ENCODE data around the gene PDE6C. TPM values are rescaled to one million over a fixed set of nuclear protein-coding genes. Genes with fewer than 3 reads are reported as not detected.

PDE6C gene
- total RNA-seq, 6 donors from 2014 or later = not detected

DNA sequence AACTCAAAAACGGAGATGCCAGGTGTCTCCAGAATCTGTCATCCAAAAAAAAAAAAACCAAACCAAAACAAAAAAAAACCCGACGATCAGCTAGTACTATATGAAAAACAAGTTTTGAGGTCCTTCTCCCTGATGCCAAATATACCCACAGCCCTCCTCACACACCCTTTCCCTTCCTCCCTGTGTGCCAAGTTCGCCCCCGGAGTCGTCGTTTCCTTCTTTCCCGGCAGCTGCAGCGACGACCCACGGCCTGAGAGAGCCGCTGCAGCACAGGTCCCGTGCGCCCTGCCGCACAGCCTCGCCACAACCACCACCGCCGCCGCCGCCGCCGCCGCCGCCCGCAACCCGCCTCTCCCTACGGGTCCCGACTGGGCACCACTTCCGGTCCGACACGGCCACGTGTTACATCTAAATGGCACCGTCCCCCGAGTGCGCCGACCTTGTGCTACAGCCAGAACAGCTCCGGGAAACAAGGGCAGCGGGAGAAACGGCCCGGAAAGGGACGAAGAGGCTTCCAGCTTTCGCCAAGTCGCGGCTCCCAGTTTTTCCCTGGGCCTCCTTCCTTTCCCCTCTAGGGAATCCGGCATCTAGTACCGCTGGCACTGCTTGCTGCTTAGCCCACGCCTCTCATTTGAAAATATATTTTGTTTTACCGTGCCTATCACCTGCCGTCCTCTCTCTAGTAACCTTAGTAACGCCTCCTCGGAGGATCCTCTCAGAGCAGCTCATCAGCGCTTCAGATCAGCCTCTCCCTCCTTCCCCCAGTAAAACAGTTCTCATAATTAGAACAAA lies 90.1 kb downstream of the PDE6C start, which contains the start of gene FRA10AC1:
Gene FRA10AC1, minus strand, starts transcription at position 383 of the 792 bp plus-strand sequence. CDS start 2,486 bp downstream, outside the sequence.
- H3K27ac ChIP-seq = peak within 1 kb of the TSS; percentile 81 to 89 (median 86)
- no peaks in the 10 kb centered on the region for H3K9me3 ChIP-seq
- peak within 1 kb of the TSS; percentile 58 to 74 (median 66) for H3K4me3 ChIP-seq
- TF ChIP-seq, protein P1, sequence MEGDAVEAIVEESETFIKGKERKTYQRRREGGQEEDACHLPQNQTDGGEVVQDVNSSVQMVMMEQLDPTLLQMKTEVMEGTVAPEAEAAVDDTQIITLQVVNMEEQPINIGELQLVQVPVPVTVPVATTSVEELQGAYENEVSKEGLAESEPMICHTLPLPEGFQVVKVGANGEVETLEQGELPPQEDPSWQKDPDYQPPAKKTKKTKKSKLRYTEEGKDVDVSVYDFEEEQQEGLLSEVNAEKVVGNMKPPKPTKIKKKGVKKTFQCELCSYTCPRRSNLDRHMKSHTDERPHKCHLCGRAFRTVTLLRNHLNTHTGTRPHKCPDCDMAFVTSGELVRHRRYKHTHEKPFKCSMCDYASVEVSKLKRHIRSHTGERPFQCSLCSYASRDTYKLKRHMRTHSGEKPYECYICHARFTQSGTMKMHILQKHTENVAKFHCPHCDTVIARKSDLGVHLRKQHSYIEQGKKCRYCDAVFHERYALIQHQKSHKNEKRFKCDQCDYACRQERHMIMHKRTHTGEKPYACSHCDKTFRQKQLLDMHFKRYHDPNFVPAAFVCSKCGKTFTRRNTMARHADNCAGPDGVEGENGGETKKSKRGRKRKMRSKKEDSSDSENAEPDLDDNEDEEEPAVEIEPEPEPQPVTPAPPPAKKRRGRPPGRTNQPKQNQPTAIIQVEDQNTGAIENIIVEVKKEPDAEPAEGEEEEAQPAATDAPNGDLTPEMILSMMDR (IDR thresholded peaks at IDR 0.05) = peak; percentile 36 to 89 (median 62)
- peak in 3 of 4 donors; percentile 30 to 72 (median 52) for TF ChIP-seq POLR2A (IDR thresholded peaks at IDR 0.05)
- peak in 1 of 4 donors; percentile 80 for TF ChIP-seq EP300 (IDR thresholded peaks at IDR 0.05)
- peak; percentile 98 for TF ChIP-seq POLR2AphosphoS5 (IDR thresholded peaks at IDR 0.05)
- H3K27me3 ChIP-seq = no peaks in the 10 kb centered on the region
- 0% methylated on average over 21 to 43 of the region's 52 CpGs for WGBS, 2 donors
- peak; percentile 94 to 97 for DNase-seq
- ATAC-seq (ENCODE audit: low FRiP score in 2 of 2) = peak; percentile 98 to 99
- H3K36me3 ChIP-seq = peaks cover 0 to 20% (median 6%) of the 10 kb centered on the region in 4 donors
- H3K4me1 ChIP-seq = peaks cover 10 to 20% (median 15%) of the 10 kb centered on the region in 4 donors

DNA sequence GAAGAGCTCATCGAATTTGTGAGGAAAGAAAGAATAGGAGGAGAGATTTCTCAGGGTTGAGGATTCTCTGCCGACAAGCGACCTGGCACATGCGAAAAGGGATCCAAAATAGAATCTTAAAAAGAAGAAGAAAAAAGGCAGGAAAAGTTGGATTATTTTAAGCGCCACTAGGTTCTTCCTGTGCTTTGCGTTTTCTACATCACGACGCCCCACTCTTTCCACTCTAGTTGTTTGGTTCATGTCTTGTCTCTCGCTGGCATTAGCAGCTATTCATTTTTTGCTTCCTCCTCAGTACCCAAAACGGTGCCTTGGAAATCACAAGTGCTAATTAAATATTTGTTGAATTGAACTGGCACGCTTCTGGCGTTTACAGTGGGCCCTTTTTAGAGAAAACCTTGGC lies 90.7 kb downstream of the PDE6C start:
- no peaks in the 10 kb centered on the region for H3K27me3 ChIP-seq
- H3K9me3 ChIP-seq = no peaks in the 10 kb centered on the region
- DNase-seq (no peak), ATAC-seq (ENCODE audit: low FRiP score in 2 of 2) (peak in 1 of 2 donors; percentile 14)
- 1 to 2% methylated on average over 12 of the region's 12 CpGs for WGBS, 2 donors
- peak overlapping the region; percentile 58 to 74 (median 66) for H3K4me3 ChIP-seq
- TF ChIP-seq EP300 (IDR thresholded peaks at IDR 0.05) (no peak), POLR2A (IDR thresholded peaks at IDR 0.05) (no peak), POLR2AphosphoS5 (IDR thresholded peaks at IDR 0.05) (no peak)
- TF ChIP-seq, protein P1 (IDR thresholded peaks at IDR 0.05) = no peak
- H3K36me3 ChIP-seq = peaks cover 0 to 14% (median 5%) of the 10 kb centered on the region in 4 donors
- H3K4me1 ChIP-seq = peaks cover 10 to 20% (median 15%) of the 10 kb centered on the region in 4 donors
- peak overlapping the region; percentile 81 to 89 (median 86) for H3K27ac ChIP-seq

DNA sequence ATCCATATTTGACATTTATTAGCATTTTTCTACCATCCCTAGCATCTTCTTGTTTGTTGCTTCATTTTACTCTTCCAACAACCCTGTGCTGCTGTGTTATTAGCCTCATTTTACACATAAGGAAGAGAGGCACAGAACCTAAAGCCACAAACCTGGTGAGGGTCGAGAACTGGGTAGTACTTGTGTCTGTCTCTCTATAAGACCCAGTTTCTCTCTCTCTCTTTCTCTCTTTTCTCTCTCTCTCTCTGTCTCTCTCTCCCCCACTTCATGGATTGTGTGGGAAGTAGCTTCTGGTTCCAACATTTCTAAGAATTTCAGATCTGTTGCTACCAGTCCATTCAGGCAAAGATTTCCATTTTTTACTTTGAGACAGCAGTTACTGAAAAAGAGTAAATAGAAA lies 91.5 kb downstream of the PDE6C start:
- no peak for ATAC-seq (ENCODE audit: low FRiP score in 2 of 2)
- no peak for DNase-seq
- Histone ChIP-seq H3K4me3 (peak overlapping the region in 1 of 4 donors; percentile 73), H3K36me3 (peaks cover 0 to 6% (median 4%) of the 10 kb centered on the region in 4 donors), H3K27me3 (no peaks in the 10 kb centered on the region), H3K27ac (no peak overlapping the region), H3K4me1 (peaks cover 10 to 20% (median 15%) of the 10 kb centered on the region in 4 donors), H3K9me3 (no peaks in the 10 kb centered on the region)
- TF ChIP-seq POLR2AphosphoS5 (IDR thresholded peaks at IDR 0.05) (no peak), EP300 (IDR thresholded peaks at IDR 0.05) (no peak)
- TF ChIP-seq, protein P1 (IDR thresholded peaks at IDR 0.05) = no peak
- 68 to 81% methylated on average over 1 of the region's 1 CpG for WGBS, 2 donors

DNA sequence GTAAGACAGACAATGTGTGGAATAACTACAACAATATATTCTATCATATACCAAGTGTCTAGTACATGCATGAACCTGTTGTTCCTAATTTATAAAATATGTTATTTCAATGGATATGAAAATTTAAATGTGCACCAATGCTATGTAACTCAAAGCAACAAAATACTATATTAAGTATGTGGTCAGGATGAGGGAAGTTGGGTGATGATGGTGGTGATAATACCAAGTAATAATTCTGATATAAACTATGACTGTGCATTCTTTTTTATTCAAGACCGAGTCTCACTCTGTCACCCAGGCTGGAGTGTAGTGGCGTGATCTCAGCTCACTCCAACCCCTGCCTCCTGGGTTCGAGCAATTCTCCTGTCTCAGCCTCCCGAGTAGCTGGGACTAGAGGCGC lies 92.1 kb downstream of the PDE6C start:
- ATAC-seq (ENCODE audit: low FRiP score in 2 of 2) = no peak
- no peaks in the 10 kb centered on the region for H3K27me3 ChIP-seq
- no peak overlapping the region for H3K4me3 ChIP-seq
- H3K9me3 ChIP-seq = no peaks in the 10 kb centered on the region
- H3K4me1 ChIP-seq = peaks cover 10 to 20% (median 15%) of the 10 kb centered on the region in 4 donors
- H3K27ac ChIP-seq = no peak overlapping the region
- WGBS, 2 donors = 87 to 93% methylated on average over 5 of the region's 5 CpGs
- H3K36me3 ChIP-seq = peaks cover 0 to 2% (median under 1%) of the 10 kb centered on the region in 4 donors
- DNase-seq = no peak
- no peak for TF ChIP-seq POLR2AphosphoS5 (IDR thresholded peaks at IDR 0.05)
- TF ChIP-seq, protein P1 (IDR thresholded peaks at IDR 0.05) = no peak
- TF ChIP-seq POLR2A (IDR thresholded peaks at IDR 0.05) = no peak
- TF ChIP-seq EP300 (IDR thresholded peaks at IDR 0.05) = no peak
